Pulmonary artery endothelial cell (primary cell): ENCODE data around the gene TNFRSF21. TPM values are rescaled to one million over a fixed set of nuclear protein-coding genes. Genes with fewer than 3 reads are reported as not detected.

Experiments
- DNase-seq: peaks from one replicate; pipeline ENCODE4 v3.0.0-alpha.2; 2011; ENCODE audit warnings: low read depth, low spot score
- total RNA-seq: library from RNA; depleted of rRNA; stranded (reverse); fragments of >200 nt; gene quantifications from 2 replicates; pipeline ENCODE4 v1.2.3, GENCODE V29; 2014

TNFRSF21 gene
- total RNA-seq, 1 donor from 2014 or later: 13.4 TPM

GRCh38 chr6:47254051-47254450 lies 55.7 kb downstream of the TNFRSF21 start:
- DNase-seq: no peak

GRCh38 chr6:47253136-47253535 lies 56.6 kb downstream of the TNFRSF21 start:
- no peak for DNase-seq

GRCh38 chr6:47252633-47253032 lies 57.1 kb downstream of the TNFRSF21 start:
- no peak for DNase-seq

- no peak for DNase-seq
Measured at GRCh38 chr6:47251396-47251795, 58.3 kb downstream of the TNFRSF21 start.

GRCh38 chr6:47250302-47250701 lies 59.4 kb downstream of the TNFRSF21 start:
- no peak for DNase-seq

GRCh38 chr6:47248446-47248845 lies 61.3 kb downstream of the TNFRSF21 start:
- DNase-seq: no peak

GRCh38 chr6:47247227-47247797 lies 62.4 kb downstream of the TNFRSF21 start:
- no peak for DNase-seq

- DNase-seq: no peak
Measured at GRCh38 chr6:47246551-47246950, 63.2 kb downstream of the TNFRSF21 start.

- DNase-seq: no peak
Measured at GRCh38 chr6:47245745-47246371, 63.8 kb downstream of the TNFRSF21 start.

- peak; percentile 72 for DNase-seq
Measured at GRCh38 chr6:47242483-47243386, 67.0 kb downstream of the TNFRSF21 start.

- no peak for DNase-seq
Measured at GRCh38 chr6:47241742-47242482, 67.8 kb downstream of the TNFRSF21 start.

- DNase-seq: no peak
Measured at GRCh38 chr6:47240277-47240890, 69.3 kb downstream of the TNFRSF21 start.

- DNase-seq: no peak
Measured at GRCh38 chr6:47239546-47239945, 70.2 kb downstream of the TNFRSF21 start.

GRCh38 chr6:47238456-47238995 lies 71.2 kb downstream of the TNFRSF21 start:
- no peak for DNase-seq

- no peak for DNase-seq
Measured at GRCh38 chr6:47237196-47237595, 72.5 kb downstream of the TNFRSF21 start.

GRCh38 chr6:47235964-47236760 lies 73.5 kb downstream of the TNFRSF21 start:
- no peak for DNase-seq

GRCh38 chr6:47235421-47235820 lies 74.3 kb downstream of the TNFRSF21 start:
- no peak for DNase-seq

- DNase-seq: no peak
Measured at GRCh38 chr6:47234266-47234933, 75.3 kb downstream of the TNFRSF21 start.

GRCh38 chr6:47231151-47231550 lies 78.6 kb downstream of the TNFRSF21 start:
- DNase-seq: no peak

- DNase-seq: no peak
Measured at GRCh38 chr6:47230579-47230978, 79.1 kb downstream of the TNFRSF21 start.
